Astrocyte (in vitro differentiated cells and primary cell): ENCODE measurements around the gene SRPRB.

Source experiments
- CTCF ChIP-seq: IDR thresholded peaks from 2 replicates; pipeline ENCODE4 v1.5.1; 2011; ENCODE audit warnings: low read depth, mild to moderate bottlenecking, inconsistent platforms, low read length, moderate library complexity; ENCODE audit not compliant: insufficient read depth
- EZH2 ChIP-seq: IDR thresholded peaks from 2 replicates; pipeline ENCODE4 v1.6.1; 2012; ENCODE audit warnings: mild to moderate bottlenecking, low read length, inconsistent platforms; ENCODE audit not compliant: insufficient read depth

GRCh38 chr3:133857767-133858166 is 52.2 kb downstream of the SRPRB start:
- TF ChIP-seq CTCF (no peak), EZH2 (no peak)
